Mesodermal cell (in vitro differentiated cells): ENCODE data around the gene PIEZO1.

Experiments
- H3K27ac ChIP-seq: 2 replicates; pipeline ENCODE4 v1.7.0; 2013; ENCODE audit warnings: mild to moderate bottlenecking, low read depth, low read length, moderate library complexity; ENCODE audit not compliant: severe bottlenecking
- H3K36me3 ChIP-seq: 2 replicates; pipeline ENCODE4 v1.7.1; 2013; ENCODE audit warnings: mild to moderate bottlenecking, low read length, moderate library complexity; ENCODE audit not compliant: control insufficient read depth, insufficient read depth
- H3K4me1 ChIP-seq: one replicate; pipeline ENCODE4 v1.7.1; 2013; ENCODE audit warnings: mild to moderate bottlenecking, low read length; ENCODE audit not compliant: insufficient read depth, control insufficient read depth, poor library complexity, severe bottlenecking
- H3K4me3 ChIP-seq: 2 replicates; pipeline ENCODE4 v1.7.0; 2013; ENCODE audit warnings: low read length, control low read depth, mild to moderate bottlenecking; ENCODE audit not compliant: insufficient read depth, poor library complexity, severe bottlenecking; ENCODE audit errors: extremely low read depth
- H3K9me3 ChIP-seq: 2 replicates; pipeline ENCODE4 v1.7.1; 2013; ENCODE audit warnings: mild to moderate bottlenecking, low read length, moderate library complexity; ENCODE audit not compliant: control insufficient read depth
- WGBS, 2 experiments: methylation state at CpG; one replicate each; pipeline ENCODE4 v1.1.5; 2013; ENCODE audit warnings: missing lambda C conversion rate in 2 of 2; ENCODE audit not compliant: insufficient coverage in 2 of 2; 5-methylcytosine and 5-hydroxymethylcytosine counted together

Gene PIEZO1

GRCh38 chr16:88719933-88720296 is 65.1 kb downstream of the PIEZO1 start:
- Histone ChIP-seq H3K4me3 (no peak overlapping the region), H3K27ac (no peak overlapping the region), H3K36me3 (peaks cover 88% of the 10 kb centered on the region), H3K9me3 (no peaks in the 10 kb centered on the region), H3K4me1 (no peaks in the 10 kb centered on the region)
- WGBS, 2 experiments: 97 to 98% methylated on average over 19 of the region's 19 CpGs

- H3K36me3 ChIP-seq: peaks cover 86% of the 10 kb centered on the region
- WGBS, 2 experiments: 98% methylated on average over 27 to 29 of the region's 29 CpGs
- no peaks in the 10 kb centered on the region for H3K4me1 ChIP-seq
- H3K9me3 ChIP-seq: no peaks in the 10 kb centered on the region
- H3K4me3 ChIP-seq: no peak overlapping the region
- no peak overlapping the region for H3K27ac ChIP-seq
Observed at GRCh38 chr16:88719267-88719932, 65.6 kb downstream of the PIEZO1 start.

GRCh38 chr16:88718178-88718577 is 66.8 kb downstream of the PIEZO1 start:
- no peaks in the 10 kb centered on the region for H3K4me1 ChIP-seq
- peaks cover 87% of the 10 kb centered on the region for H3K36me3 ChIP-seq
- 97 to 98% methylated on average over 9 to 10 of the region's 11 CpGs for WGBS, 2 experiments
- no peaks in the 10 kb centered on the region for H3K9me3 ChIP-seq
- H3K27ac ChIP-seq: no peak overlapping the region
- H3K4me3 ChIP-seq: no peak overlapping the region

GRCh38 chr16:88716601-88717001 is 68.4 kb downstream of the PIEZO1 start:
- Histone ChIP-seq H3K9me3 (no peaks in the 10 kb centered on the region), H3K4me1 (no peaks in the 10 kb centered on the region), H3K27ac (no peak overlapping the region), H3K4me3 (no peak overlapping the region), H3K36me3 (peaks cover 77% of the 10 kb centered on the region)
- WGBS, 2 experiments: 94 to 98% methylated on average over 20 to 21 of the region's 21 CpGs

GRCh38 chr16:88716201-88716600 is 68.8 kb downstream of the PIEZO1 start:
- 95 to 98% methylated on average over 12 of the region's 15 CpGs for WGBS, 2 experiments
- Histone ChIP-seq H3K9me3 (no peaks in the 10 kb centered on the region), H3K4me3 (no peak overlapping the region), H3K4me1 (no peaks in the 10 kb centered on the region), H3K36me3 (peaks cover 74% of the 10 kb centered on the region), H3K27ac (no peak overlapping the region)

GRCh38 chr16:88715312-88716190 is 69.5 kb downstream of the PIEZO1 start:
- peaks cover 70% of the 10 kb centered on the region for H3K36me3 ChIP-seq

GRCh38 chr16:88714420-88715302 is 70.4 kb downstream of the PIEZO1 start:
- Histone ChIP-seq H3K9me3 (no peaks in the 10 kb centered on the region), H3K4me1 (no peaks in the 10 kb centered on the region), H3K27ac (no peak overlapping the region), H3K4me3 (no peak overlapping the region), H3K36me3 (peaks cover 64% of the 10 kb centered on the region)
- 94% methylated on average over 25 to 30 of the region's 42 CpGs for WGBS, 2 experiments

More at GRCh38 chr16:88715312-88716190, 69.5 kb downstream of the PIEZO1 start:
- H3K4me1 ChIP-seq: no peaks in the 10 kb centered on the region
- WGBS, 2 experiments: 94 to 95% methylated on average over 47 to 54 of the region's 57 CpGs
- H3K27ac ChIP-seq: no peak overlapping the region
- no peaks in the 10 kb centered on the region for H3K9me3 ChIP-seq
- H3K4me3 ChIP-seq: no peak overlapping the region

- no peak overlapping the region for H3K4me3 ChIP-seq
- no peak overlapping the region for H3K27ac ChIP-seq
- no peaks in the 10 kb centered on the region for H3K9me3 ChIP-seq
- peaks cover 58% of the 10 kb centered on the region for H3K36me3 ChIP-seq
- H3K4me1 ChIP-seq: no peaks in the 10 kb centered on the region
- 92% methylated on average over 24 to 28 of the region's 30 CpGs for WGBS, 2 experiments
Observed at GRCh38 chr16:88713568-88714419, 71.2 kb downstream of the PIEZO1 start.

- 82 to 93% methylated on average over 7 of the region's 15 CpGs for WGBS, 2 experiments
- Histone ChIP-seq H3K4me1 (no peaks in the 10 kb centered on the region), H3K4me3 (no peak overlapping the region), H3K27ac (no peak overlapping the region), H3K36me3 (peaks cover 51% of the 10 kb centered on the region), H3K9me3 (no peaks in the 10 kb centered on the region)
Observed at GRCh38 chr16:88713054-88713453, 72.0 kb downstream of the PIEZO1 start.
